ENCODE measurements around the gene FAM3C. TPM values are rescaled to one million over a fixed set of nuclear protein-coding genes. Genes with fewer than 3 reads are reported as not detected.

Gene FAM3C, protein sequence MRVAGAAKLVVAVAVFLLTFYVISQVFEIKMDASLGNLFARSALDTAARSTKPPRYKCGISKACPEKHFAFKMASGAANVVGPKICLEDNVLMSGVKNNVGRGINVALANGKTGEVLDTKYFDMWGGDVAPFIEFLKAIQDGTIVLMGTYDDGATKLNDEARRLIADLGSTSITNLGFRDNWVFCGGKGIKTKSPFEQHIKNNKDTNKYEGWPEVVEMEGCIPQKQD
- 21.6 and 26.3 TPM in 2 replicates for total RNA-seq
- 51.4 and 60.8 TPM in 2 replicates for polyA plus RNA-seq
- 47.7 and 52.0 TPM in 2 replicates for polyA plus RNA-seq (2012)
- not detected in 2 replicates for polyA minus RNA-seq (ENCODE audit: low replicate concordance)

DNA sequence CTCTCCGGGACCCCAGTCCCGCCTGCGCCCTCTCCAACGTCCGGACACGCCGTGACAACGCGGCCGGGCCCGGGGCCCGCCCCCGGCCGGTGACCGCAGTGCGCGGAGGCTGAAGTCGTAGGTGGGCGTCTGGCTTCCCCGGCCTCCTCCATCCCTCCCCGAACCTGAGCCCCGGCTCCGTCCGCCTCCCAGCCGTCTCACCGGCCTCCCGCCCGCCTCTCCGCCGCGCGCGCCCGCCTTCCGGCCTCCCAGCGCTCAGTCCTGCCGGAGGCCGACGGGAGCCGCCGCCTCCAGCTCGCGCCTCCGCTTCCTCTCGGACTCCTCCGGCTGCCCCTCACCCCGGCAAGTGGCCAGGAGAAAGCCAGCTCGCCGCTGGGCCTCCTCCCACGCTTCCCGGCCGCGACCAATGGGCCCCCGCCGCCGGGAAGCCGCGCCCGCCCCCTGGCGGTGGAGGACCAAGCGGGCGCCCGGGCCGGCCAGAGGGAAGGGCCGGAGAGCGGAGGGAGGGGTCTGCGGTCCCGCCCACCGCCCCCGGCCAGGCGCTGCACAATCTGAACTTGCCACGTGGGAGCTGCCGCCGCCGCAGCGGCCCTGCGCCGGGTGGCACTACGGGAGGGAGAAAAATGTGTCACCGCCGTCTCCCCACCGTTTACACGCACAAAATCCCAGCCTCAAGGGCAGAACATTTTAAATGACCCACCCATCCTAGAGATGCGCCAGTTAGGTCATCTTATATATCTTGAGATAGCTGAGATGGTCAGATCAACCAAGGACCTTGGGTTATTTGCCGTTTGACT, at the start of gene FAM3C:
TSS of gene FAM3C (minus strand) at position 348 of the 797 bp plus-strand sequence. CDS start 13,339 bp downstream, outside the sequence.
- H3K9ac ChIP-seq (ENCODE audit: insufficient read depth, low read length): peak within 1 kb of the TSS; percentile 74
- H3K27me3 ChIP-seq (ENCODE audit: control insufficient read depth, insufficient read depth, low read length): no peaks in the 10 kb centered on the region
- peak within 1 kb of the TSS; percentile 69 for H2AFZ ChIP-seq (ENCODE audit: low read length)
- peak within 1 kb of the TSS; percentile 78 to 91 (median 86) for H3K4me3 ChIP-seq (replicated peaks in 1 of 4; ENCODE audit: control extremely low read depth in 1 of 4, insufficient read depth in 1 of 4, low read depth in 3 of 4, low read length in 4 of 4)
- no peaks in the 10 kb centered on the region for H3K36me3 ChIP-seq (ENCODE audit: control insufficient read depth, insufficient read depth, low read length)
- H3K4me1 ChIP-seq (ENCODE audit: control insufficient read depth, extremely low read depth, insufficient read depth, low read length): peaks cover 2% of the 10 kb centered on the region
- H4K20me1 ChIP-seq (ENCODE audit: control insufficient read depth, extremely low read depth, insufficient read depth, low read length): no peaks in the 10 kb centered on the region
- H3K9me3 ChIP-seq (ENCODE audit: control insufficient read depth, insufficient read depth, low read depth, low read length): no peaks in the 10 kb centered on the region
- peak within 1 kb of the TSS; percentile 66 for H3K27ac ChIP-seq (ENCODE audit: insufficient read depth, low read length)
- TF ChIP-seq, protein P1, sequence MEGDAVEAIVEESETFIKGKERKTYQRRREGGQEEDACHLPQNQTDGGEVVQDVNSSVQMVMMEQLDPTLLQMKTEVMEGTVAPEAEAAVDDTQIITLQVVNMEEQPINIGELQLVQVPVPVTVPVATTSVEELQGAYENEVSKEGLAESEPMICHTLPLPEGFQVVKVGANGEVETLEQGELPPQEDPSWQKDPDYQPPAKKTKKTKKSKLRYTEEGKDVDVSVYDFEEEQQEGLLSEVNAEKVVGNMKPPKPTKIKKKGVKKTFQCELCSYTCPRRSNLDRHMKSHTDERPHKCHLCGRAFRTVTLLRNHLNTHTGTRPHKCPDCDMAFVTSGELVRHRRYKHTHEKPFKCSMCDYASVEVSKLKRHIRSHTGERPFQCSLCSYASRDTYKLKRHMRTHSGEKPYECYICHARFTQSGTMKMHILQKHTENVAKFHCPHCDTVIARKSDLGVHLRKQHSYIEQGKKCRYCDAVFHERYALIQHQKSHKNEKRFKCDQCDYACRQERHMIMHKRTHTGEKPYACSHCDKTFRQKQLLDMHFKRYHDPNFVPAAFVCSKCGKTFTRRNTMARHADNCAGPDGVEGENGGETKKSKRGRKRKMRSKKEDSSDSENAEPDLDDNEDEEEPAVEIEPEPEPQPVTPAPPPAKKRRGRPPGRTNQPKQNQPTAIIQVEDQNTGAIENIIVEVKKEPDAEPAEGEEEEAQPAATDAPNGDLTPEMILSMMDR (conservative IDR thresholded peaks at IDR 0.05 in 1 of 2, IDR thresholded peaks at IDR 0.05 in 1 of 2; ENCODE audit: low read depth in 1 of 2, low read length in 2 of 2): peak; percentile 26 to 80
- no peak for TF ChIP-seq EZH2 (IDR thresholded peaks at IDR 0.05; ENCODE audit: low read length, missing control alignments)
- peaks cover 40% of the 10 kb centered on the region for H3K79me2 ChIP-seq (ENCODE audit: control insufficient read depth, insufficient read depth, low read length)
- H3K4me2 ChIP-seq (ENCODE audit: extremely low read depth, insufficient read depth, low read length): peak within 1 kb of the TSS; percentile 69
- peak; percentile 89 for DNase-seq (ENCODE audit: low read depth in 2 of 2)

DNA sequence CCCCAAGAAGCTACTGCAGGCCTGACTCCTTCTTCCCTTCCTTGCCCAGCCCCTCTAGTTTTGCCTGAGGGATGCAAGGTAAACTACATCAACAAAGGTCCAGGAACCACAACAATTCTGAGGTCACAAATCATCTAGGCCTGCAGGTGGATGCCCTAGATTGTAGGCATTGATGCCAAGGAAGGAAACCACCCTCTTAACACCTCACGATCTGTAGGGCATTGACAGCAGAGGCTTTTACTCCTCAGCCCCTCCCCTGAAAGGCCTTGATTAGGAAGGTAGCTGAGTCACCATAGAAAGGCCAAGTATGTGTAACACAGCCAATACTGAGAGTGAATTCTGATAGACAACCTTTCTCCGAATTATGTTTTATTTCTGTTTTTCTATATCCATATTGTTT, 46.7 kb upstream of the FAM3C start:
- H3K9ac ChIP-seq (ENCODE audit: insufficient read depth, low read length): no peak overlapping the region
- no peak overlapping the region for H3K4me3 ChIP-seq (replicated peaks in 1 of 4; ENCODE audit: control extremely low read depth in 1 of 4, insufficient read depth in 1 of 4, low read depth in 3 of 4, low read length in 4 of 4)
- no peaks in the 10 kb centered on the region for H3K9me3 ChIP-seq (ENCODE audit: control insufficient read depth, insufficient read depth, low read depth, low read length)
- H4K20me1 ChIP-seq (ENCODE audit: control insufficient read depth, extremely low read depth, insufficient read depth, low read length): no peaks in the 10 kb centered on the region
- no peak overlapping the region for H3K4me2 ChIP-seq (ENCODE audit: extremely low read depth, insufficient read depth, low read length)
- DNase-seq (ENCODE audit: low read depth in 2 of 2): no peak
- H3K27me3 ChIP-seq (ENCODE audit: control insufficient read depth, insufficient read depth, low read length): no peaks in the 10 kb centered on the region
- TF ChIP-seq, protein P1 (conservative IDR thresholded peaks at IDR 0.05 in 1 of 2, IDR thresholded peaks at IDR 0.05 in 1 of 2; ENCODE audit: low read depth in 1 of 2, low read length in 2 of 2): no peak
- no peak for TF ChIP-seq EZH2 (IDR thresholded peaks at IDR 0.05; ENCODE audit: low read length, missing control alignments)
- no peak overlapping the region for H2AFZ ChIP-seq (ENCODE audit: low read length)
- no peak overlapping the region for H3K27ac ChIP-seq (ENCODE audit: insufficient read depth, low read length)
- peaks cover 2% of the 10 kb centered on the region for H3K4me1 ChIP-seq (ENCODE audit: control insufficient read depth, extremely low read depth, insufficient read depth, low read length)
- no peaks in the 10 kb centered on the region for H3K36me3 ChIP-seq (ENCODE audit: control insufficient read depth, insufficient read depth, low read length)
- H3K79me2 ChIP-seq (ENCODE audit: control insufficient read depth, insufficient read depth, low read length): no peaks in the 10 kb centered on the region

DNA sequence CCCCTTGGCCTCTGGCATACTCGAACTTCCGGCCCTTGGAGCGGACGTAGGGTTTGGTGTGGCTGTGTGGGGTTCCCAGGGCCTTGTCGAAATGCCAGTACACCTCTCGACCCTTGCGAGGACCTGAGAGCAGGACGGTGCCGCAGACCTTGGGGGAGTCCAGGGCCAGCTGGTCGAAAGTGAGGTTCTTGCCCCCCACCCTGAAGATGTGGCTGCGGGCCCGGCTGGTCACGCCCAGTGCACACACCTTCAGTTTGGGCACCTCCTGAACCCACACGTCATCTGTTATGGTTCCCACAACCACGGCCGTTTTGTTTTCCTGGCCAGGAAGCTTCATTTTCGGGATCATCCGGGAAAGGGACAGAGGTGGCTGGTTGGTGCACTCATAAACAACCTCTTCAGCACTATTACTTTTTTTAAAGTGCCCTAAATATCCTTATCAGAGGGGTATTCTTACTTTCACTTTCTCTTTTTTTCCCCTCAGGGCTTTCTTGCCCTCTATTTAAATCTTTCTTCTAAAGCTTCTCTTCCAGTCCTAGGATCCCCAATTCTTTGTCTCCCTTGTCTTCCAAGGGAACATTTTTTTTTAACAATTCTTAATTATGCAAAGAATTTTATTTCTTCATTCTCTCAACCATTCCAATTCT, 44.9 kb upstream of the FAM3C start:
- Histone ChIP-seq H3K9ac (ENCODE audit: insufficient read depth, low read length) (peak overlapping the region; percentile 16), H2AFZ (ENCODE audit: low read length) (peak overlapping the region; percentile 85), H3K9me3 (ENCODE audit: control insufficient read depth, insufficient read depth, low read depth, low read length) (no peaks in the 10 kb centered on the region), H3K27me3 (ENCODE audit: control insufficient read depth, insufficient read depth, low read length) (no peaks in the 10 kb centered on the region), H3K36me3 (ENCODE audit: control insufficient read depth, insufficient read depth, low read length) (no peaks in the 10 kb centered on the region), H4K20me1 (ENCODE audit: control insufficient read depth, extremely low read depth, insufficient read depth, low read length) (no peaks in the 10 kb centered on the region), H3K27ac (ENCODE audit: insufficient read depth, low read length) (peak overlapping the region; percentile 27), H3K4me3 (replicated peaks in 1 of 4; ENCODE audit: control extremely low read depth in 1 of 4, insufficient read depth in 1 of 4, low read depth in 3 of 4, low read length in 4 of 4) (peak overlapping the region in 1 of 4 experiments; percentile 11), H3K4me1 (ENCODE audit: control insufficient read depth, extremely low read depth, insufficient read depth, low read length) (peaks cover 2% of the 10 kb centered on the region), H3K79me2 (ENCODE audit: control insufficient read depth, insufficient read depth, low read length) (no peaks in the 10 kb centered on the region), H3K4me2 (ENCODE audit: extremely low read depth, insufficient read depth, low read length) (peak overlapping the region; percentile 44)
- no peak for DNase-seq (ENCODE audit: low read depth in 2 of 2)
- no peak for TF ChIP-seq EZH2 (IDR thresholded peaks at IDR 0.05; ENCODE audit: low read length, missing control alignments)
- TF ChIP-seq, protein P1 (conservative IDR thresholded peaks at IDR 0.05 in 1 of 2, IDR thresholded peaks at IDR 0.05 in 1 of 2; ENCODE audit: low read depth in 1 of 2, low read length in 2 of 2): no peak
